ENCODE data around the gene SIPA1L3.
"Not testable (repeated sequence)": the region's sequence is repeated elsewhere in the genome, so short reads cannot be mapped to it uniquely, and the experiment has no call there.

The SIPA1L3 gene

GRCh38 chr19:38028913-38029510 is 122.0 kb downstream of the SIPA1L3 start:
- H3K27ac ChIP-seq (ENCODE audit: low read depth, low read length), result no peak overlapping the region
- TF ChIP-seq EZH2phosphoT487 (conservative IDR thresholded peaks at IDR 0.05; ENCODE audit: low read length) (no peak), CTCF (IDR thresholded peaks at IDR 0.05; ENCODE audit: insufficient read depth, low read length, poor library complexity, severe bottlenecking) (no peak)
- no peaks in the 10 kb centered on the region for H4K20me1 ChIP-seq (ENCODE audit: low read depth, low read length)

GRCh38 chr19:38030001-38030400 is 123.0 kb downstream of the SIPA1L3 start:
- H3K27ac ChIP-seq (ENCODE audit: low read depth, low read length); H3K9me2 ChIP-seq (replicated peaks; ENCODE audit: insufficient read depth, low read length); H3K4me3 ChIP-seq (ENCODE audit: insufficient read depth, low read length, poor library complexity, severe bottlenecking); H4K20me1 ChIP-seq (ENCODE audit: low read depth, low read length); H3K9ac ChIP-seq (ENCODE audit: low read length); H3K27me3 ChIP-seq (ENCODE audit: low read length); H3K4me2 ChIP-seq (ENCODE audit: low read depth, low read length, poor library complexity, severe bottlenecking); H3K9me3 ChIP-seq (ENCODE audit: insufficient read depth, low read length); H2AFZ ChIP-seq (ENCODE audit: low read depth, low read length, severe bottlenecking): not testable (repeated sequence)
- H3K79me2 ChIP-seq (ENCODE audit: insufficient read depth, low read length), result peaks cover 61% of the 10 kb centered on the region
- peaks cover 16% of the 10 kb centered on the region; the same call in 1 of the 2 replicates for H3K36me3 ChIP-seq (ENCODE audit: low read length)
- peaks cover 23% of the 10 kb centered on the region for H3F3A ChIP-seq (ENCODE audit: insufficient read depth)

More at GRCh38 chr19:38028913-38029510, 122.0 kb downstream of the SIPA1L3 start:
- no peaks in the 10 kb centered on the region for H3K9me2 ChIP-seq (replicated peaks; ENCODE audit: insufficient read depth, low read length)
- no peak overlapping the region for H3K9ac ChIP-seq (ENCODE audit: low read length)
- H3K4me2 ChIP-seq (ENCODE audit: low read depth, low read length, poor library complexity, severe bottlenecking), result no peak overlapping the region
- H3K36me3 ChIP-seq (ENCODE audit: low read length), result peaks cover 16% of the 10 kb centered on the region; the same call in 1 of the 2 replicates
- H3K79me2 ChIP-seq (ENCODE audit: insufficient read depth, low read length), result peaks cover 61% of the 10 kb centered on the region
- no peak overlapping the region for H2AFZ ChIP-seq (ENCODE audit: low read depth, low read length, severe bottlenecking)
- no peaks in the 10 kb centered on the region for H3K27me3 ChIP-seq (ENCODE audit: low read length)
- H3F3A ChIP-seq (ENCODE audit: insufficient read depth), result peaks cover 23% of the 10 kb centered on the region
- H3K9me3 ChIP-seq (ENCODE audit: insufficient read depth, low read length), result no peaks in the 10 kb centered on the region
- no peak overlapping the region for H3K4me3 ChIP-seq (ENCODE audit: insufficient read depth, low read length, poor library complexity, severe bottlenecking)

GRCh38 chr19:38030686-38031422 is 123.8 kb downstream of the SIPA1L3 start:
- TF ChIP-seq EZH2phosphoT487 (conservative IDR thresholded peaks at IDR 0.05; ENCODE audit: low read length) (no peak), CTCF (IDR thresholded peaks at IDR 0.05; ENCODE audit: insufficient read depth, low read length, poor library complexity, severe bottlenecking) (no peak)
- H3K27ac ChIP-seq (ENCODE audit: low read depth, low read length), result peak overlapping the region; percentile 86; the same call in 1 of the 2 replicates

GRCh38 chr19:38031423-38031770 is 124.4 kb downstream of the SIPA1L3 start:
- no peak overlapping the region for H3K4me2 ChIP-seq (ENCODE audit: low read depth, low read length, poor library complexity, severe bottlenecking)
- no peak overlapping the region for H2AFZ ChIP-seq (ENCODE audit: low read depth, low read length, severe bottlenecking)
- peaks cover 23% of the 10 kb centered on the region for H3F3A ChIP-seq (ENCODE audit: insufficient read depth)
- peaks cover 61% of the 10 kb centered on the region for H3K79me2 ChIP-seq (ENCODE audit: insufficient read depth, low read length)
- no peaks in the 10 kb centered on the region for H3K9me2 ChIP-seq (replicated peaks; ENCODE audit: insufficient read depth, low read length)
- peaks cover 16% of the 10 kb centered on the region; the same call in 1 of the 2 replicates for H3K36me3 ChIP-seq (ENCODE audit: low read length)
- no peaks in the 10 kb centered on the region for H3K27me3 ChIP-seq (ENCODE audit: low read length)
- no peaks in the 10 kb centered on the region for H3K9me3 ChIP-seq (ENCODE audit: insufficient read depth, low read length)
- no peak overlapping the region for H3K4me3 ChIP-seq (ENCODE audit: insufficient read depth, low read length, poor library complexity, severe bottlenecking)
- no peak overlapping the region for H3K9ac ChIP-seq (ENCODE audit: low read length)
- H3K27ac ChIP-seq (ENCODE audit: low read depth, low read length), result peak overlapping the region; percentile 86; the same call in 1 of the 2 replicates
- no peaks in the 10 kb centered on the region for H4K20me1 ChIP-seq (ENCODE audit: low read depth, low read length)
- no peak for TF ChIP-seq CTCF (IDR thresholded peaks at IDR 0.05; ENCODE audit: insufficient read depth, low read length, poor library complexity, severe bottlenecking)
- no peak for TF ChIP-seq EZH2phosphoT487 (conservative IDR thresholded peaks at IDR 0.05; ENCODE audit: low read length)

More at GRCh38 chr19:38030686-38031422, 123.8 kb downstream of the SIPA1L3 start:
- H2AFZ ChIP-seq (ENCODE audit: low read depth, low read length, severe bottlenecking), result no peak overlapping the region
- H3K27me3 ChIP-seq (ENCODE audit: low read length), result no peaks in the 10 kb centered on the region
- H3K36me3 ChIP-seq (ENCODE audit: low read length), result peaks cover 16% of the 10 kb centered on the region; the same call in 1 of the 2 replicates
- H3K9me2 ChIP-seq (replicated peaks; ENCODE audit: insufficient read depth, low read length), result no peaks in the 10 kb centered on the region
- peaks cover 23% of the 10 kb centered on the region for H3F3A ChIP-seq (ENCODE audit: insufficient read depth)
- no peak overlapping the region for H3K9ac ChIP-seq (ENCODE audit: low read length)
- peaks cover 61% of the 10 kb centered on the region for H3K79me2 ChIP-seq (ENCODE audit: insufficient read depth, low read length)
- no peak overlapping the region for H3K4me3 ChIP-seq (ENCODE audit: insufficient read depth, low read length, poor library complexity, severe bottlenecking)
- no peaks in the 10 kb centered on the region for H3K9me3 ChIP-seq (ENCODE audit: insufficient read depth, low read length)
- H3K4me2 ChIP-seq (ENCODE audit: low read depth, low read length, poor library complexity, severe bottlenecking), result no peak overlapping the region
- no peaks in the 10 kb centered on the region for H4K20me1 ChIP-seq (ENCODE audit: low read depth, low read length)

Data from SU-DHL-6 (cell line).